H1 (cell line): Measurements from ENCODE around the gene MAGI3. TPM values are rescaled to one million over a fixed set of nuclear protein-coding genes. Genes with fewer than 3 reads are reported as not detected.

Source experiments
- CTCF ChIA-PET: fragments of 300-600 bp; sonication (Branson Sonifier 250); formaldehyde crosslinking; loops from one replicate; lab custom pipeline; 2021; ENCODE audit not compliant: partially characterized antibody; lab: Charles Lee
- POLR2A ChIA-PET: fragments of 300-600 bp; sonication (Branson Sonifier 250); formaldehyde crosslinking; loops from one replicate; lab custom pipeline; 2021; ENCODE audit warnings: inconsistent platforms; ENCODE audit not compliant: partially characterized antibody; lab: Charles Lee
- DNase-seq, 2 experiments: peaks; one replicate each; pipeline versions ENCODE4 v3.0.0 to v3.0.0-alpha.2; 2010 to 2022; ENCODE audit warnings: low spot score in 2 of 2, low read depth in 1 of 2, mixed read lengths in 1 of 2
- FAIRE-seq: peaks from 2 replicates; lab custom pipeline; 2011; peaks lifted over from hg19 to GRCh38; lab: Jason Lieb, UNC
- H2AFZ ChIP-seq: 2 replicates; pipeline ENCODE4 v1.8.1; 2012; ENCODE audit warnings: low read length, inconsistent platforms
- H2AK5ac ChIP-seq: 2 replicates; pipeline ENCODE4 v1.6.1; 2013; ENCODE audit warnings: low read depth, low read length
- H2BK120ac ChIP-seq: replicated peaks from 2 replicates; pipeline ENCODE3; 2013; ENCODE audit warnings: low read depth, low read length, inconsistent platforms
- H2BK12ac ChIP-seq: 2 replicates; pipeline ENCODE4 v1.6.1; 2013; ENCODE audit warnings: low read depth, low read length
- H2BK15ac ChIP-seq: 2 replicates; pipeline ENCODE4 v1.6.1; 2013; ENCODE audit warnings: low read length
- H2BK20ac ChIP-seq: 2 replicates; pipeline ENCODE4 v1.6.1; 2013; ENCODE audit warnings: low read length
- H2BK5ac ChIP-seq: 2 replicates; pipeline ENCODE4 v1.6.1; 2013; ENCODE audit warnings: low read depth, low read length
- H3K14ac ChIP-seq: 2 replicates; pipeline ENCODE4 v1.6.1; 2013; ENCODE audit warnings: inconsistent platforms; ENCODE audit not compliant: insufficient read length
- H3K18ac ChIP-seq: 2 replicates; pipeline ENCODE4 v1.6.1; 2013; ENCODE audit warnings: low read length; ENCODE audit errors: extremely low read depth
- H3K23ac ChIP-seq: 2 replicates; pipeline ENCODE4 v1.6.1; 2013; ENCODE audit warnings: inconsistent platforms; ENCODE audit not compliant: insufficient read length
- H3K23me2 ChIP-seq: 2 replicates; pipeline ENCODE4 v1.6.1; 2013; ENCODE audit warnings: low read depth, low read length
- H3K27ac ChIP-seq: 2 replicates; pipeline ENCODE4 v1.6.1; 2011; ENCODE audit warnings: low read depth, low read length, inconsistent platforms
- H3K27me3 ChIP-seq, 4 experiments: replicated peaks in 1 of 4; 1 replicate in 1 of 4; 2 replicates in 3 of 4; pipeline versions ENCODE4 v1.6.1 to v1.8.1; 2011 to 2013; ENCODE audit warnings: low read length in 3 of 4, mild to moderate bottlenecking in 3 of 4, inconsistent platforms in 2 of 4, mixed read lengths in 2 of 4, moderate library complexity in 1 of 4; ENCODE audit not compliant: control insufficient read depth in 3 of 4, insufficient read depth in 3 of 4; ENCODE audit errors: extremely low read depth in 1 of 4
- H3K36me3 ChIP-seq, 4 experiments: 2 replicates each; pipeline versions ENCODE4 v1.6.1 to v1.8.1; 2011 to 2013; ENCODE audit warnings: mild to moderate bottlenecking in 4 of 4, low read length in 3 of 4, moderate library complexity in 2 of 4, control low read depth in 1 of 4, inconsistent platforms in 1 of 4; ENCODE audit not compliant: insufficient read depth in 4 of 4, control insufficient read depth in 2 of 4
- H3K4ac ChIP-seq: replicated peaks from 2 replicates; pipeline ENCODE3; 2013; ENCODE audit warnings: low read length, low read depth, mixed read lengths, inconsistent platforms; ENCODE audit not compliant: insufficient read length
- H3K4me1 ChIP-seq, 4 experiments: replicated peaks in 1 of 4; 1 replicate in 1 of 4; 2 replicates in 3 of 4; pipeline versions ENCODE4 v1.6.1 to v1.8.1; 2011 to 2013; ENCODE audit warnings: low read length in 3 of 4, inconsistent platforms in 2 of 4, mixed read lengths in 1 of 4; ENCODE audit not compliant: insufficient read depth in 4 of 4, control insufficient read depth in 3 of 4
- H3K4me2 ChIP-seq, 2 experiments: 2 replicates each; pipeline versions ENCODE4 v1.6.1 to v1.8.1; 2011 to 2013; ENCODE audit warnings: low read depth in 2 of 2, low read length in 2 of 2, control low read depth in 1 of 2, inconsistent platforms in 1 of 2, mild to moderate bottlenecking in 1 of 2; ENCODE audit not compliant: insufficient read depth in 1 of 2
- H3K4me3 ChIP-seq, 4 experiments: fragments of 200-600, 300-600 bp in 1 of 4; sonication (generic), shearing (Covaris generic), sonication (Bioruptor Twin) in 1 of 4; 2 replicates each; pipeline versions ENCODE4 v1.5.1 to v1.8.1; 2011 to 2016; ENCODE audit warnings: low read length in 4 of 4, low read depth in 3 of 4, control low read depth in 2 of 4, inconsistent platforms in 2 of 4, mild to moderate bottlenecking in 2 of 4, mixed read lengths in 1 of 4, moderate library complexity in 1 of 4; ENCODE audit not compliant: insufficient read depth in 2 of 4; ENCODE audit errors: extremely low read depth in 1 of 4
- H3K56ac ChIP-seq: replicated peaks from 2 replicates; pipeline ENCODE3; 2013; ENCODE audit warnings: low read depth, mild to moderate bottlenecking, mixed read lengths, low read length, inconsistent platforms; ENCODE audit not compliant: insufficient read length
- H3K79me1 ChIP-seq: 2 replicates; pipeline ENCODE4 v1.6.1; 2013; ENCODE audit warnings: low read depth, low read length, control low read depth
- H3K79me2 ChIP-seq, 2 experiments: 2 replicates each; pipeline versions ENCODE4 v1.6.1 to v1.8.1; 2012 to 2013; ENCODE audit warnings: low read length in 2 of 2, mild to moderate bottlenecking in 2 of 2, inconsistent platforms in 1 of 2; ENCODE audit not compliant: insufficient read depth in 2 of 2, control insufficient read depth in 1 of 2
- H3K9ac ChIP-seq, 4 experiments: replicated peaks in 1 of 4; 1 replicate in 1 of 4; 2 replicates in 3 of 4; pipeline versions ENCODE4 v1.6.1 to v1.8.1; 2011 to 2013; ENCODE audit warnings: low read depth in 3 of 4, low read length in 3 of 4, control low read depth in 2 of 4, mild to moderate bottlenecking in 2 of 4, moderate library complexity in 2 of 4, inconsistent platforms in 1 of 4; ENCODE audit errors: extremely low read depth in 1 of 4
- H3K9me3 ChIP-seq, 2 experiments: 2 replicates each; pipeline versions ENCODE4 v1.6.1 to v1.8.1; 2012 to 2013; ENCODE audit warnings: mild to moderate bottlenecking in 2 of 2, moderate library complexity in 2 of 2, control low read depth in 1 of 2, inconsistent platforms in 1 of 2, low read depth in 1 of 2, low read length in 1 of 2, mixed read lengths in 1 of 2; ENCODE audit not compliant: insufficient read depth in 2 of 2
- H4K20me1 ChIP-seq, 2 experiments: replicated peaks in 1 of 2; 2 replicates each; pipeline versions ENCODE3 to v1.8.1; 2011 to 2013; ENCODE audit warnings: inconsistent platforms in 2 of 2, low read length in 2 of 2, mild to moderate bottlenecking in 1 of 2; ENCODE audit not compliant: insufficient read depth in 2 of 2, control insufficient read depth in 1 of 2
- H4K5ac ChIP-seq: 2 replicates; pipeline ENCODE4 v1.6.1; 2013; ENCODE audit warnings: low read length, low read depth, mixed read lengths, inconsistent platforms; ENCODE audit not compliant: insufficient read length
- H4K8ac ChIP-seq: 2 replicates; pipeline ENCODE4 v1.8.0; 2013; ENCODE audit warnings: mild to moderate bottlenecking, moderate library complexity, low read length, inconsistent platforms; ENCODE audit not compliant: insufficient read depth; ENCODE audit errors: extremely low read depth
- H4K91ac ChIP-seq: replicated peaks from 2 replicates; pipeline ENCODE3; 2013; ENCODE audit warnings: low read length, mixed read lengths, inconsistent platforms; ENCODE audit not compliant: insufficient read length
- TEAD4 ChIP-seq: IDR thresholded peaks from 2 replicates; pipeline ENCODE4 v1.6.1; 2012; ENCODE audit warnings: low read depth, low read length, inconsistent platforms, mixed read lengths
- ZNF274 ChIP-seq: IDR thresholded peaks from 2 replicates; pipeline ENCODE4 v1.7.0; 2012; ENCODE audit warnings: low read length, borderline replicate concordance; ENCODE audit errors: extremely low read depth
- WGBS, 2 experiments: shearing (Covaris generic) in 1 of 2; methylation state at CpG; one replicate each; pipeline versions ENCODE4 v1.1.6 to v1.1.7; 2013 to 2015; ENCODE audit warnings: low lambda C conversion rate in 2 of 2, mixed read lengths in 2 of 2, inconsistent platforms in 1 of 2, low coverage in 1 of 2, missing lambda C conversion rate in 1 of 2; ENCODE audit not compliant: insufficient replicate concordance in 2 of 2, insufficient coverage in 1 of 2, insufficient read length in 1 of 2; ENCODE audit errors: extremely low coverage in 1 of 2, missing lambda C conversion rate in 1 of 2; 5-methylcytosine and 5-hydroxymethylcytosine counted together
- polyA plus RNA-seq, 7 experiments: library from polyadenylated mRNA; depleted of rRNA in 3 of 7; stranded (reverse) in 5 of 7; unstranded in 2 of 7; fragments of >200 nt in 5 of 7; fragments of 200-250 nt in 2 of 7; gene quantifications; 1 replicate in 5 of 7; 2 replicates in 1 of 7; 4 replicates in 1 of 7; pipeline versions ENCODE4 v1.2.1 to v1.2.3, GENCODE V29; 2011 to 2013; ENCODE audit warnings: missing spikeins in 2 of 7, mixed read lengths in 2 of 7
- total RNA-seq: library from RNA; stranded (reverse); fragmentation: NEBNext Ultra II Directional; extraction: Animal tissue kit (Norgen Biotek cat#: 25700); gene quantifications from 2 replicates; pipeline ENCODE4 v1.2.1, GENCODE V29; 2021
- TF ChIP-seq, protein P1 (sequence below): IDR thresholded peaks from 2 replicates; pipeline ENCODE4 v1.6.1; 2011; ENCODE audit warnings: low read depth, mild to moderate bottlenecking, low read length; ENCODE audit not compliant: insufficient read depth

Gene MAGI3
- total and polyA plus RNA-seq, 2 of the 8 experiments (the other 6 are each of a cell fraction or from before 2014, with no cell fraction given): 2.3 to 7.8 TPM

DNA sequence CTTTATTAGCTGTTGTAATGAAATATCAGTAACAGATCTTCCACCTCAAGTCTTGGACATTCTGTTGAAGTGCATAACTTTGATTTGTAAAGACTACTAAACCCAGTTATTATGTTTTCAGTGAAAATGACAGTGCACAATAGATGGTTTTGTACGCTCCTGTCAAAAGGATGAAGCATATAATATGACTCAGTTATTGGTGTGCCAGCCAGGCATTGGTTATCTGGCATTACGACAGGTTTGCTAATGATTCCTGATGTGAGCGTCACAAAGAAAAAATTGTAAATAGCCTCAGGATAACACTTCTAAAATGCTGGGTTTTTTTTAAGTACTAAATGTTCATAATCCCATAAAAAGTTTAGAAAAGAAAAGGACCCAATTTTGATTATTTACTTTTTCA, 147.9 kb downstream of the MAGI3 start:
- no peak overlapping the region for H2BK20ac ChIP-seq
- H3K4me2 ChIP-seq: no peak overlapping the region
- H3K9ac ChIP-seq: no peak overlapping the region
- no peak overlapping the region for H2BK15ac ChIP-seq
- no peak for DNase-seq
- no peak overlapping the region for H2BK12ac ChIP-seq
- H3K4ac ChIP-seq: no peak overlapping the region
- CTCF ChIA-PET: interaction anchor here (0.6 kb wide), 1 partner anchor 143 kb away, joined by 3 read pairs; no protein-coding TSS in a partner anchor
- H3K18ac ChIP-seq: no peak overlapping the region
- no peak for FAIRE-seq
- H3K14ac ChIP-seq: no peak overlapping the region
- H3K36me3 ChIP-seq: no peaks in the 10 kb centered on the region
- H2AK5ac ChIP-seq: no peak overlapping the region
- no peak overlapping the region for H2BK5ac ChIP-seq
- H4K5ac ChIP-seq: no peak overlapping the region
- H2AFZ ChIP-seq: no peak overlapping the region
- H2BK120ac ChIP-seq: no peak overlapping the region
- H3K4me1 ChIP-seq: no peaks in the 10 kb centered on the region
- 76% methylated on average over 3 of the region's 3 CpGs; no CpG with 5 or more reads in 1 of the 2 experiments for WGBS, 2 experiments
- H3K56ac ChIP-seq: no peak overlapping the region
- no peaks in the 10 kb centered on the region for H3K27me3 ChIP-seq
- no peak overlapping the region for H3K4me3 ChIP-seq
- H3K79me2 ChIP-seq: peaks cover 0 to 2% of the 10 kb centered on the region in 2 experiments; a peak in 1 of 4 replicates
- TF ChIP-seq, protein P1, sequence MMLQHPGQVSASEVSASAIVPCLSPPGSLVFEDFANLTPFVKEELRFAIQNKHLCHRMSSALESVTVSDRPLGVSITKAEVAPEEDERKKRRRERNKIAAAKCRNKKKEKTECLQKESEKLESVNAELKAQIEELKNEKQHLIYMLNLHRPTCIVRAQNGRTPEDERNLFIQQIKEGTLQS: no peak
- TF ChIP-seq ZNF274 (no peak), TEAD4 (no peak)
- H3K23ac ChIP-seq: no peak overlapping the region
- POLR2A ChIA-PET: no interaction called here
- H4K8ac ChIP-seq: no peak overlapping the region
- no peaks in the 10 kb centered on the region for H3K9me3 ChIP-seq
- no peaks in the 10 kb centered on the region for H3K79me1 ChIP-seq
- no peaks in the 10 kb centered on the region for H3K23me2 ChIP-seq
- H4K91ac ChIP-seq: no peak overlapping the region
- H4K20me1 ChIP-seq: no peaks in the 10 kb centered on the region
- H3K27ac ChIP-seq: no peak overlapping the region
